HG02884 (cell line): Measurements from ENCODE around the gene PPP4R3B.

ENCODE experiments used
- ATAC-seq: cut with Tn5 transposase; IDR thresholded peaks from one replicate; pipeline ENCODE4 v1.9.1; 2021; ENCODE audit warnings: mild to moderate bottlenecking, moderate library complexity; ENCODE audit not compliant: unreplicated experiment

Gene PPP4R3B

GRCh38 chr2:55617175-55618024 is at the start of gene PPP4R3B:
Gene PPP4R3B (minus strand): TSS chr2:55617622. CDS start chr2:55617285, 337 bp downstream.
- peak; percentile 82 for ATAC-seq

DNA sequence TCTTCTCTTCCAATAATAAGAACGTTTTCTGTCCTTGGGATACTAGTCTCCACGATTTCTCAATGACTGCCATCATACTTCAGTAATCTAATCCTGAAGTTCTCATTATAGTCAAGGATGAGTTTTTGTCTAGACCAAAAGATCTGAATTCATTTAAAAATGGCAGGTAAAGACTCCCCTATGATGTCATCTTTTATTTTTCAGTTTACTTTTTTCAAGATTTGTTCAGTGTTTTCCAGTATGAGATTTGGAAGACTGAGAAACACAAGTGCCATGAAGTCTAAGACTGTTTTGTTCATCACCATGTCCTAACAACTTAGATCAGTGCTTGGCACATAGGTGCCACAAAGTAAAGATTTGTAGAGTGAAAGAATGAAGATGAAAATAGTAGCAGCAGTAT is 35.8 kb upstream of the PPP4R3B start:
- ATAC-seq: no peak

DNA sequence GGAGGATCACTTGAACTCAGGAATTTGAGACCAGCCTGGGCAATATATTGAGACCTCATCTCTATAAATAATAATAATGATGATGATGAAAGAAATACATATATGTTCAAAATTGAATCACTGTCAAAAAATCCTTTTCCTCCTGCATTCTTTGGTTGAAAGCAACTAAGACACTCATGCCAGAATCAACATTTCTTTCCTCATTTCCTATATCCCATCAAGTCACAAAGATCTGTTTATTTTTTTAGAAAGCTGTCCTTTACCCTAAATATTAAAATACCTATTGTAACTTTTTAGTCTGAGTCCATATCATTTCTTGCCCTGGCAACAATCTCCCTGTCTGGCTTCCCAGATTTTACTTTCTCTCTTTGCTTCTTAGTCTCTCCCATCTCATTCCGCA is 31.8 kb upstream of the PPP4R3B start:
- no peak for ATAC-seq

GRCh38 chr2:55636831-55637230 is 19.4 kb upstream of the PPP4R3B start:
- ATAC-seq: no peak

DNA sequence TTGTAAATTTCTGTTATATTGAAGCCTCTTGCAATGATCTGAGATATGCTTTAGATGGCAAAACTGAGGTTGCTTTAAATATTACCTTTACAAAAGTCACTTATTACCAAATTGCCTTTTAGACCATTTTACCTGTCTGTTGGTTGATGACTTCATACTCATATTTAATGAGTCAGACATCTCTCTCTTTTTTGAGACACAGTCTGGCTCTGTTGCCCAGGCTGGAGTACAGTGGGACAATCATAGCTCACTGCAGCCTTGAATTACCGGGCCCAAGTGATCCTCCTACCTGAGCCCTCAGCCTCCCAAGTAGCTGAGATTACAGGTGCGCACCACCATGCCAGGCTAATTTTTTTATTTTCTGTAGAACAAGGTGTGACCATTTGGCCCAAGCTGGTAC is 11.5 kb upstream of the PPP4R3B start:
- no peak for ATAC-seq

DNA sequence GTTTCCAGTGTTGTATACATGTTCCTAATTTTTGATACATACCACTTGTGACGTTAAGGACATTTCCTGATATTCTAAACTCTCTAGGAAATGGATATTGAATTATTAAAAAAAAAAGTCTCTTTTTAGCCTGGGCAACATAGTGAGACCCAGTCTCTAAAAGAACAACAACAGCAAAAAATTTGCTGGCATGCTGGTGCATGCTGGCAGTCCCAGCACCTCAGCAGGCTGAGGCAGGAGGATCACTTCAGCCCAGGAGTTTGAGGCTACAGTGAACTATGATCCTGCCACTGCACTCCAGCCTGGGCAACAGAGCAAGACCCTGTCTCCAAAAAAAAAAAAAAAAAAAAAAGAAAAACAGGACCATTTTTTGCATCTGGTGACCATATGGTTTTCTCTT is 10.5 kb upstream of the PPP4R3B start:
- no peak for ATAC-seq

GRCh38 chr2:55621802-55622201 is 4.4 kb upstream of the PPP4R3B start:
- no peak for ATAC-seq

- ATAC-seq: no peak
Observed at GRCh38 chr2:55620123-55620779, 2.8 kb upstream of the PPP4R3B start.

GRCh38 chr2:55618275-55619055 is 1.0 kb upstream of the PPP4R3B start:
- peak; percentile 39 for ATAC-seq

DNA sequence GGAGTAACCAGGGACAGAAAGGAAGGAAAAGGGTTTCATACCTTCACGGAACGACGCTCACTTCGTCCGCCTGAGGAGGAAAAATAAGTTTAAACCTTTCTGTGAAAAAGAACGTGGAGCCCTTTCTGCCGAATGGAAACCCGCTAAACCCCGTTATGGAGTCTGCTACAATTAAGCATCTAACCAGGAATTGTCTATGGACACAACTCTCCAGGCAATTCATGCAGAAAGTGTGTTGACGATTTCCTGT is 528 bp upstream of the PPP4R3B start:
- ATAC-seq: no peak

DNA sequence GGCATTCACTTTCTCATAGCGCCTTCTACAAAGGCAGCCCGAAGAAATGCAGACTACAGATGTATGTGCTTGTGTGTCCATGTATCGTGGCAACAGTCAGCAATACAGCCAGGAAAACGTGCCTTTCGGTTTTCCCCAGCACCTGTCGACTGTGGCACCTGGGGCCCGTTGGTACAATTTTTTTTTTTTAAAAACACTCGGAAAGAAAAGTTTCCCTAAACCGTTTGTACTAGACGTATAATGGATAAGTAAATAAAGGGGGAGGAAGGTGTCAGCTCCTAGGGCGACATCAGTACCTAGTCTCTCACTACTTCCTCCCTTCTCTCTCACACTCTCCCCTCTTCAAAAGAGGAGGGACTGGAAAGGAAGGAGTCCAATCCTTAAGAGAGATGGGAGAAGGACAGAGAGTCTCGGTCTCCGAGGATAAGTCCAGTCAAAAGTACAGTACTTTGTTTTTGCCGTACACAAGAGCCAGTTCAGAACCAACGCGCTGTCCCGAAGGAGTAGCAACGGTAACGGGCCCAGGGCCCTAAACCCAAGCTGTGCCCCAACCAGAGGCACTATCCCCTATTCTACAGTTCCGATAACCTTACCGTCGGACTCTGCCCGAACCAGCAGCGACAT is 759 bp downstream of the PPP4R3B start:
- peak; percentile 0 for ATAC-seq

DNA sequence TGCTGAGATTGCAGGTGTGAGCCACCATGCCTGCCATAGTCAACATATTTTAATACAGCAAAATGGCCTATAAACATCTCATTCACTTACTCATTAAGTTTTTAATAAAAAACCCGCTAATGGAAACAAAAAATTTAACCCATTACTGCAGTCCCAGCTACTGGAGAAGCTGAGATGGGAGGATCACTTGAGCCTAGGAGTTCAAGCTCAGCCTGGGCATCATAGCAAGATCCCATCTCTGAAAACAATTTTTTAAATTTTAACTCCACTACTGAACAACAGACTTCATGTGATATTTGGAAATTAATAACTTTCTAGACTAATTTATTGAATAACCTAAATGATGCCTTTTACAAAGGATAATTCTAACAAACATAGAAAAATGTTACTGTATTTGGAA is 5.4 kb downstream of the PPP4R3B start:
- no peak for ATAC-seq

- ATAC-seq: no peak
Observed at GRCh38 chr2:55610954-55611743, 6.3 kb downstream of the PPP4R3B start.

DNA sequence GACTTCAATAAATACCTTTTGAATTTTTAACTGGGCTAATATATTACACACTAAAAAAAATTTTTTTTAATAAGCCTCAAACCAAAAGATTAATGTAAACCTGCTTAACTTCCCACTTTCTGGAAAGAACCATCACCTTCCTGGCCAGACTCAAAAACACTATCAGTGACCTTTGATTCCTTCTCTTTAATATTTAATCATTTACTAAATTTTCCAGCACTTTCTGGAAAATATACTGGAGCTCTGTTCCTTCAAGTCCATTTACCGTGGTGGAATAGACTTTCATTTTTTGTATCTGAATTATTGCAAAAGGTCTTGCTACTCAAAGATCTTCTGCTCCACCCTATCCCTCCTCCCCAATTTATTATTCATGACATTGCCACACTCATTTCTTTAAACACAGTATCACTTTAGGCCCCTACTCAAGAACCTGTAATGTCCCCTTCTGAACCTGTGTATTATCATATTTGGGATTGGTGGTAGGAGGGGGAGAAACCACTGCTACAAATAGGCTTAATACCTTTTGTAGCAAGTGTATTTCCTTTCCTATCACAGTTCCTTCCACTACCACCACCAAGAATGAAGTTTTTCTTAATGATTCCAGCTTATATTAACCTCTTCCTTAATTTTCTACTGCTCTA is 7.4 kb downstream of the PPP4R3B start:
- no peak for ATAC-seq

DNA sequence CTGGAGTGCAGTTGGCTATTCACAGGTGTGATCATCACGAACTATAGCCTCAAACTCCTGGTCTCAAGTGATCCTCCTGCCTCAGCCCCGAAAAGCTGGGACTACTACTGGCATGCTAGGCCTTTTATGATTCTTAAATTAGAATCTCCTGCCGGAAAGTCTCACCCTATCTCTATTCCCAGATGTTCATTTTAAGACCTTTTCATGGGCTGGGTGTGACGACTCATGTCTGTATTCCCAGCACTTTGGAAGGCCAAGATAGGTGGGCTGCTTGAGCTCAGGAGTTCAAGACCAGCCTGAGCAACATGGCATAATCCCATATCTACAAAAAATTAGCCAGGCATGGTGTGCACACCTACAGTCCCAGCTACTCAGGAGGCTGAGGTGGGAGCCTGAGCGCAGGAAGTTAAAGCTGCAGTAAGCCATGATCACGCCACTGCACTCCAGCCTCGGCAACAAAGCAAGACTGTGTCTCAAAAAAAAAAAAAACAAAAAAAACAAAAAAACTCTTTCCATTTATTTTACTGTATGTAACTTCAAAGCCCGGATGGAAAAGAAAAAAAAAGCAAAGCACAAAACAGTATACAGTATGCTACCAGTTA is 8.1 kb downstream of the PPP4R3B start:
- no peak for ATAC-seq

GRCh38 chr2:55607717-55608116 is 9.7 kb downstream of the PPP4R3B start:
- ATAC-seq: no peak

DNA sequence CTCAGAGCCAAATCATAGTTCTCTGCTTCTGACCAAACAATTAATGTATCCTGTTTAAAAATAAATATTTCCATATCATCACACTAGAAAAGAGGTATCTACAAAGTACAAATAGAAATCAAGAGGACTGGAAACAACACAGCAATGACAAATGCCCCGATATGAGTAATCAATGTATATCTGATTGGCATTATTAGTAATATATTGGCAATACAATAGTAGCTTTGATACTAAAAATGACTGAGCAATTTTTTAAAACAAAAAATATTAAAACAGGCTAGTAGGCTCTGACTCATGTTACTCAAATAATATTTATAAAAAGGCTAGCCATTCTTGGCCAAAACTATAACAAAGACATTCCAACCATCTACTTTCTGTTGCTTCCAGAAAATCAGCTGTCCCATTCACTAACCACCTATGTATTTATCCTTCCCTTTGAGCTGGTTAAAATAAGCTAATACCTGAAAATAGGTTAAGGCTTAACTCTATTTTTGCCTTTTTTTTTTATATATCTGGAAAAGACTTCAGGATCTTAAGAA is 13.3 kb downstream of the PPP4R3B start:
- no peak for ATAC-seq

DNA sequence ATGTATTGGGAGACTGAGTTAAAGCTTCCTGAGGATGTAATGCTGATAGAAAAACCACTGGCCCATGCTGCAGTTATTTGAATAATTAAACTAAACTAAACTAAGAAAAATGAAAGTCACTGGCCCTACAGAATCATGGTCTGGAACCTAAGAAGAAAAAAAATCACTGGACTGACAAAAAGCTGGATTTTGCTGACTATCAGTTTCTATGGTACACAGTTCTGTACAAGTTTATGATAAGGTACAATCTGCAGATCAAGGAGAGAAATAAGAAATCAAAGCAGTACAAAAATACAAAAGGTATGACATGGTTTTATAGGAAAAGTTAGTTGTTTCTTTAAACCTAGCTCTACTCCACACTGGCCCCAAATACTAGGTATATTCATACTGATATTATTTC is 15.6 kb downstream of the PPP4R3B start:
- ATAC-seq: no peak

DNA sequence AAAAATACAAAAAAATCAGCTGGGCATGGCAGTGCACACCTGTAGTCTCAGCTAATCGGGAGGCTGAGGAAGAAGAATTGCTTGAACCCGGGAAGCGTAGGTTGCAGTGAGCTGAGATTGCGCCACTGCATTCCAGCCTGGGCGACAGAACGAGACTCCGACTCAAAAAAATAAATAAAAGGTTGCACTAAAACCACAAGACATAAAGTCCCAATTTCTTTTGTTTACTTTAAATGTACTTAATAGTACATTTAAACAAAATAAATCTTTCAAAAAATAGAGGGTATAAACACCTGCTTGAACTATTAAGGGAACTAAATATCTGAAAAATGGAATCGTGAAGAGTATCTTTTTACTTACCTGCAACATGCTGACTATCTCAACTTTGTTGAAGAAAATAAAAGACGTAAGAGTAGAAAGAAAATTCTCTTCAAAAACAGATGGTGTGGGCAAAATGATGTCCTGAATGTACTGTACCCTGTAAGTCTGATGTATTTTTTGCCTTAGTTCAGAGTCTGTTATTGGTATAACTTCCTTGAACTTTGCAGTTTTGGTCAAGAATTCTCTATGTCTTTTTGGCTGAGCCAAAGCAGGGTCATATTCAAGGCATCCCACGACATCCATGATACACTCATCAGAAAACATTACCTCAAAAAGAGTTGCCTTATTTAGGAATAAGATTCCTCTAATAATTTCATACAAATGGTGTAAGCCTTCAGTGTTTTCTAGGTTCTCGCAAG is 19.2 kb downstream of the PPP4R3B start:
- no peak for ATAC-seq
